CD4-positive, CD25-positive, alpha-beta regulatory T cell (primary cell): ENCODE results near the gene POLD4. TPM values are rescaled to one million over a fixed set of nuclear protein-coding genes. Genes with fewer than 3 reads are reported as not detected.

ENCODE experiments used
- ATAC-seq, 2 donors: fragments of 150-1000 bp; cut with Tn5 transposase; one replicate each; pipeline ENCODE4 v1.10.0; 2021; ENCODE audit warnings: low read depth in 2 of 2, moderate number of reproducible peaks in 2 of 2, moderate library complexity in 1 of 2
- DNase-seq, 3 donors: peaks; one replicate each; pipeline versions ENCODE4 v3.0.0 to v3.0.0-alpha.2; 2012 to 2022; ENCODE audit warnings: mixed read lengths in 1 of 3
- H3K27ac ChIP-seq: one replicate; pipeline ENCODE4 v1.7.0; 2013; ENCODE audit warnings: mild to moderate bottlenecking, low read length; ENCODE audit not compliant: insufficient read depth, poor library complexity, severe bottlenecking
- H3K27me3 ChIP-seq: one replicate; pipeline ENCODE4 v1.7.0; 2013; ENCODE audit warnings: low read length; ENCODE audit not compliant: control insufficient read depth, insufficient read depth
- H3K36me3 ChIP-seq: one replicate; pipeline ENCODE4 v1.7.0; 2013; ENCODE audit warnings: mild to moderate bottlenecking, low read length, moderate library complexity; ENCODE audit not compliant: control insufficient read depth, insufficient read depth
- H3K4me1 ChIP-seq: 2 replicates; pipeline ENCODE4 v1.7.0; 2013; ENCODE audit warnings: mild to moderate bottlenecking, low read length; ENCODE audit not compliant: insufficient read depth, control insufficient read depth, poor library complexity, severe bottlenecking
- H3K4me3 ChIP-seq: one replicate; pipeline ENCODE4 v1.7.0; 2013; ENCODE audit warnings: low read depth, mild to moderate bottlenecking, low read length, moderate library complexity
- H3K9me3 ChIP-seq, 2 experiments: 1 replicate in 1 of 2; 2 replicates in 1 of 2; pipeline ENCODE4 v1.7.0; 2013; ENCODE audit warnings: low read length in 2 of 2, mild to moderate bottlenecking in 1 of 2, moderate library complexity in 1 of 2; ENCODE audit not compliant: control insufficient read depth in 2 of 2
- H3K27ac Mint-ChIP-seq, 3 donors: one replicate each; pipeline ENCODE4 v1.8.0; 2020 to 2022; ENCODE audit warnings: mild to moderate bottlenecking in 3 of 3, mixed read lengths in 3 of 3, moderate library complexity in 2 of 3
- H3K27me3 Mint-ChIP-seq: one replicate; pipeline ENCODE4 v1.8.0; 2022; ENCODE audit warnings: mild to moderate bottlenecking, mixed read lengths
- H3K36me3 Mint-ChIP-seq: one replicate; pipeline ENCODE4 v1.8.0; 2020; ENCODE audit warnings: mixed read lengths
- H3K4me1 Mint-ChIP-seq, 4 donors: one replicate each; pipeline ENCODE4 v1.8.0; 2020 to 2022; ENCODE audit warnings: mixed read lengths in 4 of 4, mild to moderate bottlenecking in 1 of 4
- H3K4me3 Mint-ChIP-seq, 4 donors: one replicate each; pipeline ENCODE4 v1.8.0; 2020 to 2022; ENCODE audit warnings: mild to moderate bottlenecking in 4 of 4, mixed read lengths in 4 of 4, moderate library complexity in 3 of 4
- H3K9me3 Mint-ChIP-seq, 7 donors: one replicate each; pipeline ENCODE4 v1.8.0; 2020 to 2022; ENCODE audit warnings: mixed read lengths in 7 of 7, mild to moderate bottlenecking in 3 of 7, moderate library complexity in 2 of 7
- polyA plus RNA-seq, 4 donors: library from polyadenylated mRNA; unstranded; fragments of 300-500 nt; fragmentation: Illumina TruSeq; gene quantifications; one replicate each; pipeline ENCODE4 v1.2.3, GENCODE V29; 2021
- total RNA-seq: library from RNA; stranded (reverse); gene quantifications from one replicate; pipeline ENCODE4 v1.2.3, GENCODE V29; 2022

POLD4 gene
- total and polyA plus RNA-seq, 5 donors from 2014 or later, result 60.6 to 127 (median 117) TPM

- no peak for ATAC-seq
- Mint-ChIP-seq H3K4me1 (peaks cover 5 to 38% (median 20%) of the 10 kb centered on the region in 4 donors), H3K9me3 (no peaks in the 10 kb centered on the region), H3K27ac (peak overlapping the region in 2 of 3 donors; percentile 65 to 68), H3K4me3 (peak overlapping the region; percentile 69 to 83 (median 74)), H3K36me3 (peaks cover 12% of the 10 kb centered on the region), H3K27me3 (no peaks in the 10 kb centered on the region)
- Histone ChIP-seq H3K4me3 (peak overlapping the region; percentile 7), H3K27me3 (no peaks in the 10 kb centered on the region), H3K4me1 (peaks cover 27% of the 10 kb centered on the region), H3K36me3 (peaks cover 33% of the 10 kb centered on the region), H3K27ac (peak overlapping the region; percentile 55), H3K9me3 (no peaks in the 10 kb centered on the region)
- DNase-seq, result peak in 1 of 3 donors; percentile 4
Measured at GRCh38 chr11:67302571-67303131, 50.7 kb downstream of the POLD4 start.

- H3K9me3 ChIP-seq, result no peaks in the 10 kb centered on the region
- H3K4me3 ChIP-seq, result no peak overlapping the region
- Mint-ChIP-seq H3K4me1 (peaks cover 5 to 39% (median 22%) of the 10 kb centered on the region in 4 donors), H3K36me3 (peaks cover 13% of the 10 kb centered on the region), H3K27me3 (no peaks in the 10 kb centered on the region), H3K4me3 (peak overlapping the region; percentile 69 to 83 (median 74)), H3K27ac (peak overlapping the region in 1 of 3 donors; percentile 68), H3K9me3 (no peaks in the 10 kb centered on the region)
- no peaks in the 10 kb centered on the region for H3K27me3 ChIP-seq
- no peak for DNase-seq
- H3K27ac ChIP-seq, result peak overlapping the region; percentile 55
- H3K4me1 ChIP-seq, result peaks cover 27% of the 10 kb centered on the region
- ATAC-seq, result no peak
- peaks cover 34% of the 10 kb centered on the region for H3K36me3 ChIP-seq
Measured at GRCh38 chr11:67301951-67302516, 51.3 kb downstream of the POLD4 start.

- peaks cover 5 to 43% (median 26%) of the 10 kb centered on the region in 4 donors for H3K4me1 Mint-ChIP-seq
- peaks cover 40% of the 10 kb centered on the region for H3K36me3 ChIP-seq
Measured at GRCh38 chr11:67301313-67301921, 51.9 kb downstream of the POLD4 start.

More at GRCh38 chr11:67301313-67301921, 51.9 kb downstream of the POLD4 start:
- Histone ChIP-seq H3K27me3 (no peaks in the 10 kb centered on the region), H3K4me3 (no peak overlapping the region), H3K27ac (no peak overlapping the region), H3K4me1 (peaks cover 27% of the 10 kb centered on the region), H3K9me3 (peaks cover 0 to under 1% of the 10 kb centered on the region in 2 experiments)
- Mint-ChIP-seq H3K27me3 (no peaks in the 10 kb centered on the region), H3K27ac (peak overlapping the region in 1 of 3 donors; percentile 43), H3K36me3 (peaks cover 19% of the 10 kb centered on the region), H3K4me3 (no peak overlapping the region), H3K9me3 (peaks cover 0 to 4% (median 1%) of the 10 kb centered on the region in 7 donors)
- DNase-seq, result no peak
- ATAC-seq, result no peak

Other genes with a start within 250 kb of the POLD4 start
- 346 TPM for gene KDM2A, start 234.3 kb downstream of the POLD4 start, total RNA-seq
- 10 to 100 TPM; 10.7 to 14.4 (median 11.8) TPM for gene KDM2A, start 234.3 kb downstream of the POLD4 start, polyA plus RNA-seq
- 295 TPM for gene GRK2, start 87.1 kb downstream of the POLD4 start, total RNA-seq
- gene GRK2, start 87.1 kb downstream of the POLD4 start, polyA plus RNA-seq, result 10 to 100 TPM; 13.2 to 27.8 (median 19.3) TPM
- gene ANKRD13D, start 64.2 kb downstream of the POLD4 start, total RNA-seq, result 158 TPM
- gene ANKRD13D, start 64.2 kb downstream of the POLD4 start, polyA plus RNA-seq, result 10 to 100 TPM in 3 of 4 donors, 1 to 10 TPM in 1; 9.5 to 18.9 (median 12.6) TPM
- 24.4 TPM for gene SSH3, start 50.0 kb downstream of the POLD4 start, total RNA-seq
- gene SSH3, start 50.0 kb downstream of the POLD4 start, polyA plus RNA-seq, result 1 to 10 TPM; 2.3 to 7.1 (median 3.1) TPM
- gene CLCF1, start 20.1 kb upstream of the POLD4 start, total RNA-seq, result 3.0 TPM
- gene CLCF1, start 20.1 kb upstream of the POLD4 start, polyA plus RNA-seq, result 1 to 10 TPM in 1 of 4 donors, under 1 TPM in 3; 0.10 to 1.3 (median 0.40) TPM
- gene RAD9A, start 38.4 kb upstream of the POLD4 start, total RNA-seq, result 27.5 TPM
- 1 to 10 TPM; 3.5 to 6.7 (median 6.4) TPM for gene RAD9A, start 38.4 kb upstream of the POLD4 start, polyA plus RNA-seq
- 160 TPM for gene PPP1CA, start 48.3 kb upstream of the POLD4 start, total RNA-seq
- 100 to 1,000 TPM; 547 to 762 (median 622) TPM for gene PPP1CA, start 48.3 kb upstream of the POLD4 start, polyA plus RNA-seq
- gene TBC1D10C, start 50.5 kb upstream of the POLD4 start, total RNA-seq, result 312 TPM
- 100 to 1,000 TPM; 328 to 504 (median 378) TPM for gene TBC1D10C, start 50.5 kb upstream of the POLD4 start, polyA plus RNA-seq
- 7.8 TPM for gene CARNS1, start 62.1 kb upstream of the POLD4 start, total RNA-seq
- gene CARNS1, start 62.1 kb upstream of the POLD4 start, polyA plus RNA-seq, result 1 to 10 TPM in 2 of 4 donors, under 1 TPM in 2; 0.63 to 2.3 (median 1.1) TPM
- 66.0 TPM for gene RPS6KB2, start 74.9 kb upstream of the POLD4 start, total RNA-seq
- gene RPS6KB2, start 74.9 kb upstream of the POLD4 start, polyA plus RNA-seq, result 10 to 100 TPM; 44.4 to 61.5 (median 50.3) TPM
- gene PTPRCAP, start 84.1 kb upstream of the POLD4 start, total RNA-seq, result 291 TPM
- 1,000 to 10,000 TPM in 1 of 4 donors, 100 to 1,000 TPM in 3; 829 to 1,084 (median 978) TPM for gene PTPRCAP, start 84.1 kb upstream of the POLD4 start, polyA plus RNA-seq
- gene CORO1B, start 89.9 kb upstream of the POLD4 start, total RNA-seq, result 70.5 TPM
- 100 to 1,000 TPM in 1 of 4 donors, 10 to 100 TPM in 3; 46.8 to 109 (median 72.8) TPM for gene CORO1B, start 89.9 kb upstream of the POLD4 start, polyA plus RNA-seq
- gene GPR152, start 99.2 kb upstream of the POLD4 start, total RNA-seq, result not detected
- under 1 TPM; 0.13 to 0.84 (median 0.35) TPM for gene GPR152, start 99.2 kb upstream of the POLD4 start, polyA plus RNA-seq
- 13.2 TPM for gene CABP4, start 101.8 kb upstream of the POLD4 start, total RNA-seq
- 1 to 10 TPM in 1 of 4 donors, under 1 TPM in 3; 0.57 to 1.2 (median 0.92) TPM for gene CABP4, start 101.8 kb upstream of the POLD4 start, polyA plus RNA-seq
- gene TMEM134, start 115.7 kb upstream of the POLD4 start, total RNA-seq, result 48.7 TPM
- 100 to 1,000 TPM; 148 to 228 (median 172) TPM for gene TMEM134, start 115.7 kb upstream of the POLD4 start, polyA plus RNA-seq
- gene AIP, start 129.5 kb upstream of the POLD4 start, total RNA-seq, result 124 TPM
- 100 to 1,000 TPM; 200 to 234 (median 219) TPM for gene AIP, start 129.5 kb upstream of the POLD4 start, polyA plus RNA-seq
- 116 TPM for gene PITPNM1, start 151.8 kb upstream of the POLD4 start, total RNA-seq
- gene PITPNM1, start 151.8 kb upstream of the POLD4 start, polyA plus RNA-seq, result 10 to 100 TPM; 15.7 to 21.3 (median 17.6) TPM
- 38.5 TPM for gene CDK2AP2, start 154.6 kb upstream of the POLD4 start, total RNA-seq
- gene CDK2AP2, start 154.6 kb upstream of the POLD4 start, polyA plus RNA-seq, result 100 to 1,000 TPM; 113 to 135 (median 128) TPM
- not detected for gene CABP2, start 169.9 kb upstream of the POLD4 start, total RNA-seq
- not detected for gene CABP2, start 169.9 kb upstream of the POLD4 start, polyA plus RNA-seq
- gene GSTP1, start 230.3 kb upstream of the POLD4 start, total RNA-seq, result 55.7 TPM
- gene GSTP1, start 230.3 kb upstream of the POLD4 start, polyA plus RNA-seq, result 100 to 1,000 TPM; 180 to 231 (median 219) TPM